SH-SY5Y (cell line): ENCODE measurements around the gene PSEN1.

Source experiments
- GATA2 ChIP-seq: IDR thresholded peaks from 2 replicates; pipeline ENCODE4 v1.6.1; 2011; ENCODE audit warnings: mild to moderate bottlenecking, low read depth, low read length
- GATA3 ChIP-seq: IDR thresholded peaks from 2 replicates; pipeline ENCODE4 v1.6.1; 2011; ENCODE audit warnings: low read depth, mild to moderate bottlenecking, low read length, moderate library complexity

The PSEN1 gene

GRCh38 chr14:73238424-73238852 lies 102.1 kb downstream of the PSEN1 start:
- TF ChIP-seq GATA2, result no peak
- no peak for TF ChIP-seq GATA3

GRCh38 chr14:73238941-73239340 lies 102.6 kb downstream of the PSEN1 start:
- TF ChIP-seq GATA2 (no peak), GATA3 (no peak)

GRCh38 chr14:73239393-73240241 lies 103.3 kb downstream of the PSEN1 start:
- TF ChIP-seq GATA2 (no peak), GATA3 (no peak)

- TF ChIP-seq GATA3 (no peak), GATA2 (no peak)
Observed at GRCh38 chr14:73240816-73241480, 104.6 kb downstream of the PSEN1 start.

- no peak for TF ChIP-seq GATA3
- no peak for TF ChIP-seq GATA2
Observed at GRCh38 chr14:73241481-73242165, 105.3 kb downstream of the PSEN1 start.

- TF ChIP-seq GATA3 (no peak), GATA2 (no peak)
Observed at GRCh38 chr14:73242357-73242901, 106.1 kb downstream of the PSEN1 start.

- TF ChIP-seq GATA3 (no peak), GATA2 (no peak)
Observed at GRCh38 chr14:73243341-73243740, 107.0 kb downstream of the PSEN1 start.

GRCh38 chr14:73243748-73244147 lies 107.4 kb downstream of the PSEN1 start:
- TF ChIP-seq GATA3 (no peak), GATA2 (no peak)

GRCh38 chr14:73244541-73245290 lies 108.4 kb downstream of the PSEN1 start:
- TF ChIP-seq GATA2, result no peak
- TF ChIP-seq GATA3, result no peak

- no peak for TF ChIP-seq GATA3
- TF ChIP-seq GATA2, result no peak
Observed at GRCh38 chr14:73245480-73246325, 109.4 kb downstream of the PSEN1 start.

GRCh38 chr14:73246387-73247150 lies 110.3 kb downstream of the PSEN1 start:
- TF ChIP-seq GATA2, result no peak
- no peak for TF ChIP-seq GATA3
